Brain microvascular endothelial cell (primary cell): ENCODE results near the gene DMRTB1.

Experiments
- DNase-seq: peaks from one replicate; pipeline ENCODE4 v3.0.0-alpha.2; 2020
- H3K27ac ChIP-seq: fragments of 250-450 bp; sonication (Bioruptor Pico); 2 replicates; pipeline ENCODE4 v1.5.1; 2020; ENCODE audit warnings: mild to moderate bottlenecking, moderate library complexity
- H3K27me3 ChIP-seq: fragments of 250-450 bp; sonication (Bioruptor Pico); replicated peaks from 2 replicates; pipeline ENCODE4 v1.5.1; 2020; ENCODE audit warnings: mild to moderate bottlenecking
- H3K36me3 ChIP-seq: fragments of 250-450 bp; sonication (Bioruptor Pico); replicated peaks from 2 replicates; pipeline ENCODE4 v1.5.1; 2020; ENCODE audit warnings: mild to moderate bottlenecking
- H3K4me3 ChIP-seq: 2 replicates; pipeline ENCODE4 v1.5.1; 2011; ENCODE audit warnings: low read depth, mild to moderate bottlenecking, control low read depth, low read length, moderate library complexity
- CTCF ChIP-seq: IDR thresholded peaks from 2 replicates; pipeline ENCODE4 v1.5.1; 2011; ENCODE audit warnings: low read depth, mild to moderate bottlenecking, moderate library complexity, low read length, control low read depth, inconsistent platforms; ENCODE audit errors: missing control alignments
- in situ Hi-C: cut with HindIII; loops from 2 replicates; pipeline ENCODE4 v1.10.0; 2017; ENCODE audit warnings: low sequenced_read_pairs, low pct_ligation_motif_present

The DMRTB1 gene

DNA sequence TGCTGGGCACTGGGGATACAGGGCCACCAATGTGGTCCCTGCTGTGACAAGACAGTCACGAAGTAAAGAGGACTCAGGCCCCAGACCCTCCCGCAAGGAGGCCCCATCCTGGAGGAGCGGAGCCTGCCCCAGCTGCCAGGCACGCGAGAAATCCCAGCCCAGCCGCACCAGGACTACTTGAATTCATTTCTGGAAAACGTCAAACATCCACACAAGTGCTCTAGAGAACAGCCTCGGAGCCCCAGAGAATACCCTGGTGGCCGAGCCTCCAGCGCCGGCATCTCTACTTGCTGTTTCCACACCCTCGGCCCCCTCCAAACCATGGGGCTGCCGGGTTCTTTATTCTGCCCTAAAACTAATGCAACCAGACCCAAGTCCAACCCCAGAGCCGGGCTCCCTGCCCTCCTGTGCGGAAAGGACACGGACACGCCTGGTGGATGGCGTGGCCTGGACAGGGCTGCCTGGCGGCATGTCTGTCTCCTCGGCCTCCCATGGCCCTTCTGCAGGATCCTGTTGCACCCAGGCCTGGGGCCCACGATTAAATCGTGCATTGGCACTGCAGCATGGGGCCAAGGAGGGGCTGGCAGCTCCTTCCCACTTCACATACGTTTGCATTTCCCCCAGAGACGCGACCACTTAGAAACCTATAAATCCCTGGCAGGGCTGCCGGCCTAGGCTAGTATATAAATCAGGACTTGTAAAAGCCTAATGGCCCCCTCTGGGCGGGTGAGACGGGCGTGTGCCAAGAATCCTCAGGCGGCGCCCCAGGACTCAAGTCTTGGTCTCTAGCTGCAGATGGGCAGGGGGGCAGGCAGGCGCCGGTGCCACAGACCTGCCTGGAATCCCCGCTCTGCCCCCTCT lies 41.2 kb downstream of the DMRTB1 start:
- no peak overlapping the region for H3K27ac ChIP-seq
- H3K36me3 ChIP-seq, result no peaks in the 10 kb centered on the region
- no peak overlapping the region for H3K4me3 ChIP-seq
- in situ Hi-C loops, result no loop called here
- peaks cover 5% of the 10 kb centered on the region for H3K27me3 ChIP-seq
- DNase-seq, result no peak
- no peak for TF ChIP-seq CTCF

DNA sequence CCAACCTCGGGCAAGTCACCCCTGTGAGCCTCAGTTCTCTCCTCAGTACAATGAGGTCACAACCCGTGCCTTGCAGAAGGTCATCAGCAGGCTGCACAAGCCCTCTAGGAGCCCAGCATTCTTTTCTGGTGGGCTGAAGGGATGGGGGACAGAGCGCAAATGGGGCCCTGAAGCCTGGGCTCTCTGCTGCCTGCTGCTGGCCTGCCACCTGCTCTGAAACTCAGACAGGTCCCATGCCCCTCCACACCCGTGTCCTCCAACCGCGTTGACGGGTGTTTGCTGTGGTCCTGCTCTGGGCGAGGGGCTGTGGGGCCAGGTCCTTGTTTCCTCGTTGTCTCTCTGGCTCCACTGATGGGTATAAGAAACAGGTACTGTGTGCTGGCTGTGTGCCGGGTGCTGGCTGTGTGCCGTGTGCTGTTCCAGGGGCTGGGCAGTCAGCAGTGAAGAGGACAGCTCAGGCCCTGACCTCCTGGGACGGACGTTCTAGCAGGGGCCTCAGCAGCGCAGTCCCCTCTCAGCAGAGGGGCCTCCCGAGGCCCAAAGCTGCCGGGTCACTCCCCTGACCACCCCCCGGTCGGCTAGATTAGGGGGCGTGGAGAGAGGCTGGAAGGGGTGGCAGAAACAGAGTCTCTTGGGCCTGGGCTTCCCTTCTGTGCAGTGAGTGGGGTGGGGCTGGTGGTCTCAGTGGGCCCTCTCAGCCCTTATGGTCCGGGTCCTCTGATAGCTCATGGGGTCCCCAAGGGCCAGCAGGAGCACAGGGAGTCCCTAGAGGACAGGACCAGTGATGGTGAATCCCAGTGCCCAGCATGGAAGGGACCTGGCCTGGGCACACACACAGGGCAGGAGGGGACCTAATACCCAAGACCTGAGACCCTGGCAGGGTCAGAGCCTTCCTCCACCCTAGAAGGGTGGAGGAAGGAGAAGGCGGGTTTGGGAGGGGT lies 42.1 kb downstream of the DMRTB1 start:
- Histone ChIP-seq H3K4me3 (no peak overlapping the region), H3K36me3 (no peaks in the 10 kb centered on the region), H3K27ac (no peak overlapping the region), H3K27me3 (peaks cover 5% of the 10 kb centered on the region)
- no peak for TF ChIP-seq CTCF
- DNase-seq, result no peak
- in situ Hi-C loops, result no loop called here

DNA sequence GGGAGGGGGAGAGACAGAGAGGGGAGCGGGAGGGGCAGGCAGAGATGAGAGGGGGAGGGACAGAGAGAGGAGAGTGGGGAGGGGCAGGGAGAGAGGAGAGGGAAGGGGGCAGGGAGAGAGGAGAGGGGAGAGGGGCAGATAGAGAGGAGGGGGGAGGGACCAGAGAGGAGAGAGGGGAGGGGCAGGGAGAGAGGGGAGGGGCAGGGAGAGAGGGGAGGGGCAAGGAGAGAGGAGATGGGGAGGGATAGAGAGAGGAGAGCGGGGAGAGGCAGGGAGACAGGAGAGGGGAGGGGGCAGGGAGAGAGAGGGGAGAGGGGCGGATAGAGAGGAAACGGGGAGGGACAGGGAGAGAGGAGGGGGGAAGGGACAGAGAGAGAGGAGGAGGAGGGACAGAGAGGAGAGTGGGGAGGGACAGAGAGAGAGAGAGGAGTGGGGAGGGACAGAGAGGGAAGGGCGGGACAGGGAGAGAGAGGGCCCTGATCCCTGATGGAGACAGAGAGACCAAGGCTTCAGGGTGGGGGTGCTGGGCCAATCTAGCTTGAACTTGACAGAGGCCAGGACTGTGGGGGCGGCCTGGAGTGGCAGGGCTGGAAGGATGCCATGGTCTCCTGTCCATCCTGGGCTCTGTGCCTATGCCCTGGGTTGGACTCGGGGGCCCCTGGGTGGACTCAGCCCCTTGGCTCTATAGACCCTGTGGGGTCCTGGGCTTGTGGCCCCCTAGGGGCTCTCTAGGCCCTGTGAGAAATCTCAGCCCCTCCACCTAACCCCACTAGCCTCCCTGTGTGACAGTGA lies 43.6 kb downstream of the DMRTB1 start:
- in situ Hi-C loops, result no loop called here
- no peak for DNase-seq
- Histone ChIP-seq H3K27ac (no peak overlapping the region), H3K36me3 (no peaks in the 10 kb centered on the region), H3K27me3 (peaks cover 5% of the 10 kb centered on the region), H3K4me3 (no peak overlapping the region)
- no peak for TF ChIP-seq CTCF

DNA sequence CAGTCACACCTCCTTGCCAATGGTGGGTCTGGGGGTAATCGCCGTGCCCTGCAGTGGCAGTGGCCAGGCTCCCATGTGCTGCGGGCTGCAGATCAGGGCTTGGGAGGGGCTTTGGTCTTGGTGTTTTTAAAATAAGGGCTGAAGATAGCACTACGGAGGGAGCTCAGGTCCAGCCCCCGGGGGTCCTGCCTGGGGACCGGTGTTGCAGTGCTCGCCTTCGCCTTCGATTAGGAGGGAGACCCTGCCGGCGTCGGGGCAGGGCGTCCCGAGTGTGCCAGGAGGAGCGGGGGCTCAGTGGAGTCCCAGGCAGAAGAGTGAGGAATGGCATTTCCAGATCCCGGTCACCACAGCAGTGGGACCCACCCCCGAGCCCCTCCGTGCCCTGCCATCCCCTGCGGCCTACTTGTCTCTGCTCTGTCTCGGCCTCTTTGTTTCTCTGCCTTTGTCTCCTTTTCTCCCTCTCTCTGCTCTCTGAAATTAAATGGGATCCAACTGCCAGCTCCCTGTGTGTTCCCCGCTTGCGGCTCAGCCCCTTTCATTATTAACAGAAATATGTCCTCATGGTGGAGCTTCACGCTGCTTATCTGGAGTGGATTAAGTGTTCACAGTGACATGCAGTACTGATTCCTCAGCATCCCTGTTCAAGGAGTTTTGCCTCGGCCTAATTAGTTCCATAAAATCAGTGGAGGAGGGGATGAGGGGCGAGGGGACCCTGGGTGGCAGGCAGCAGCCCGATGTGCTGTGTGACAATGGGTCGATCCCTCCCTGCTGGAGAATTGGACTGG lies 44.4 kb downstream of the DMRTB1 start:
- Histone ChIP-seq H3K36me3 (no peaks in the 10 kb centered on the region), H3K27me3 (peaks cover 5% of the 10 kb centered on the region), H3K4me3 (no peak overlapping the region), H3K27ac (no peak overlapping the region)
- in situ Hi-C loops, result no loop called here
- no peak for DNase-seq
- no peak for TF ChIP-seq CTCF

DNA sequence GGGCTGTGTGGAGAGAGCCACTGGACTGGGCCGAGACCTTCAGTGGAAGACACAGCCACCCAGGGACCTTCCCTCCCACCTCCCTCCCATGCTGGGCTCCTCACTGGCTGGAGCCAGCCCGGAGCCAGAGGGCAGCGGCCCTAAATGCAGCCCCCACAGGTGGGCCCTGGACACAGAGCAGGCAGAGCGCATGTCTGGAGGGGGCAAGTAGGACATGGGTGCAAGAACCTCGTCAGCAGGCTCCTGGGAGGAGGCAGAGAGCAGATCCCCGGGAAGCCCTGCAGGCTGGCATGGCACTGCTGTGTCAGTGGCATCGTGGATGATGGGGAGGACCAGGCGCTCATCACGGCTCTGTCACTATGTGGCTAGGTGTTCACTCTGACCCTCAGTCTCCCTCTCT lies 45.7 kb downstream of the DMRTB1 start:
- Histone ChIP-seq H3K4me3 (no peak overlapping the region), H3K36me3 (no peaks in the 10 kb centered on the region), H3K27me3 (no peaks in the 10 kb centered on the region), H3K27ac (no peak overlapping the region)
- in situ Hi-C loops, result no loop called here
- no peak for TF ChIP-seq CTCF
- no peak for DNase-seq
